Caco-2 (cell line): ENCODE data around the gene PDLIM4. TPM values are rescaled to one million over a fixed set of nuclear protein-coding genes. Genes with fewer than 3 reads are reported as not detected.

Source experiments
- Bru-seq: library from RNA; stranded (reverse); fragments of 400-500 nt; gene quantifications from one replicate; lab custom pipeline; 2021; lab: Mats Ljungman, UMichigan
- BruChase-seq, 2 experiments: library from RNA; stranded (reverse); fragments of 400-500 nt; gene quantifications; one replicate each; lab custom pipeline; 2021; lab: Mats Ljungman, UMichigan
- BruUV-seq: library from RNA; stranded (reverse); fragments of 400-500 nt; replicated peaks from 2 replicates; lab custom pipeline; 2021; lab: Mats Ljungman, UMichigan
- CTCF ChIA-PET: fragments of 300-600 bp; sonication (Branson Sonifier 250); formaldehyde crosslinking; loops from one replicate; lab custom pipeline; 2022; ENCODE audit warnings: antibody characterized with exemption; lab: Charles Lee
- POLR2A ChIA-PET: fragments of 300-600 bp; sonication (Branson Sonifier 250); formaldehyde crosslinking; loops from one replicate; lab custom pipeline; 2022; ENCODE audit warnings: antibody characterized with exemption; lab: Charles Lee
- DNase-seq, 2 experiments: peaks; one replicate each; pipeline versions ENCODE4 v3.0.0 to v3.0.0-alpha.2; 2020 to 2022
- H3K27me3 ChIP-seq: replicated peaks from 2 replicates; pipeline ENCODE4 v1.6.0; 2011; ENCODE audit warnings: low read length; ENCODE audit not compliant: control insufficient read depth, insufficient read depth
- H3K36me3 ChIP-seq: 2 replicates; pipeline ENCODE4 v1.5.1; 2011; ENCODE audit warnings: low read length; ENCODE audit not compliant: control insufficient read depth, insufficient read depth
- H3K4me1 ChIP-seq: fragments of 250-450 bp; sonication (Bioruptor Pico); 2 replicates; pipeline ENCODE4 v1.5.1; 2020; ENCODE audit warnings: mild to moderate bottlenecking
- H3K4me3 ChIP-seq: 2 replicates; pipeline ENCODE4 v1.5.1; 2011; ENCODE audit warnings: low read depth, mild to moderate bottlenecking, control low read depth, low read length
- H3K9me3 ChIP-seq: fragments of 250-450 bp; sonication (Bioruptor Pico); 2 replicates; pipeline ENCODE4 v1.5.1; 2020; ENCODE audit warnings: mild to moderate bottlenecking, moderate library complexity
- H3K27ac Mint-ChIP-seq: one replicate; pipeline ENCODE4 v1.8.0; 2022; ENCODE audit warnings: mixed read lengths; ENCODE audit not compliant: unreplicated experiment
- H3K27me3 Mint-ChIP-seq: one replicate; pipeline ENCODE4 v1.8.0; 2022; ENCODE audit warnings: mixed read lengths; ENCODE audit not compliant: insufficient read depth, unreplicated experiment
- H3K36me3 Mint-ChIP-seq: one replicate; pipeline ENCODE4 v1.8.0; 2022; ENCODE audit warnings: mild to moderate bottlenecking, mixed read lengths; ENCODE audit not compliant: insufficient read depth, unreplicated experiment
- H3K4me1 Mint-ChIP-seq: one replicate; pipeline ENCODE4 v1.8.0; 2022; ENCODE audit warnings: low read depth, mixed read lengths; ENCODE audit not compliant: unreplicated experiment
- H3K4me3 Mint-ChIP-seq: one replicate; pipeline ENCODE4 v1.8.0; 2022; ENCODE audit warnings: mild to moderate bottlenecking, moderate library complexity, mixed read lengths; ENCODE audit not compliant: unreplicated experiment
- H3K9me3 Mint-ChIP-seq: one replicate; pipeline ENCODE4 v1.8.0; 2022; ENCODE audit warnings: mixed read lengths; ENCODE audit not compliant: unreplicated experiment
- intact Hi-C: fragments of 100-400 bp; cut with micrococcal nuclease; formaldehyde crosslinking; loops from one replicate; pipeline ENCODE4 v1.10.0; 2022; ENCODE audit not compliant: unreplicated experiment
- long read RNA-seq: library from polyadenylated mRNA; stranded (forward); transcript quantifications from one replicate; pipeline ENCODE4 v2.0.0, GENCODE V29; 2022
- total RNA-seq: library from RNA; stranded (reverse); gene quantifications from 2 replicates; pipeline ENCODE4 v1.2.3, GENCODE V29; 2022
- TF ChIP-seq, protein P1 (sequence below), 2 experiments: fragments of 200-600 bp in 1 of 2; IDR thresholded peaks; 1 replicate in 1 of 2; 2 replicates in 1 of 2; pipeline versions ENCODE4 v1.5.1 to v1.8.0; 2011 to 2022; ENCODE audit warnings: antibody characterized with exemption in 1 of 2, control low read depth in 1 of 2, inconsistent platforms in 1 of 2, low read depth in 1 of 2, low read length in 1 of 2, mild to moderate bottlenecking in 1 of 2, moderate library complexity in 1 of 2; ENCODE audit not compliant: insufficient read depth in 1 of 2, severe bottlenecking in 1 of 2, unreplicated experiment in 1 of 2

The PDLIM4 gene, protein sequence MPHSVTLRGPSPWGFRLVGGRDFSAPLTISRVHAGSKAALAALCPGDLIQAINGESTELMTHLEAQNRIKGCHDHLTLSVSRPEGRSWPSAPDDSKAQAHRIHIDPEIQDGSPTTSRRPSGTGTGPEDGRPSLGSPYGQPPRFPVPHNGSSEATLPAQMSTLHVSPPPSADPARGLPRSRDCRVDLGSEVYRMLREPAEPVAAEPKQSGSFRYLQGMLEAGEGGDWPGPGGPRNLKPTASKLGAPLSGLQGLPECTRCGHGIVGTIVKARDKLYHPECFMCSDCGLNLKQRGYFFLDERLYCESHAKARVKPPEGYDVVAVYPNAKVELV
- total RNA-seq (not detected in 2 replicates), Bru-seq, nascent RNA (percentile 3 among the genes with signal in this experiment), BruChase-seq, experiment 1, labeled RNA remaining after a 2-hour chase (not detected), BruChase-seq, experiment 2, labeled RNA remaining after a 6-hour chase (not detected)
- long read RNA-seq = 0 reads

DNA sequence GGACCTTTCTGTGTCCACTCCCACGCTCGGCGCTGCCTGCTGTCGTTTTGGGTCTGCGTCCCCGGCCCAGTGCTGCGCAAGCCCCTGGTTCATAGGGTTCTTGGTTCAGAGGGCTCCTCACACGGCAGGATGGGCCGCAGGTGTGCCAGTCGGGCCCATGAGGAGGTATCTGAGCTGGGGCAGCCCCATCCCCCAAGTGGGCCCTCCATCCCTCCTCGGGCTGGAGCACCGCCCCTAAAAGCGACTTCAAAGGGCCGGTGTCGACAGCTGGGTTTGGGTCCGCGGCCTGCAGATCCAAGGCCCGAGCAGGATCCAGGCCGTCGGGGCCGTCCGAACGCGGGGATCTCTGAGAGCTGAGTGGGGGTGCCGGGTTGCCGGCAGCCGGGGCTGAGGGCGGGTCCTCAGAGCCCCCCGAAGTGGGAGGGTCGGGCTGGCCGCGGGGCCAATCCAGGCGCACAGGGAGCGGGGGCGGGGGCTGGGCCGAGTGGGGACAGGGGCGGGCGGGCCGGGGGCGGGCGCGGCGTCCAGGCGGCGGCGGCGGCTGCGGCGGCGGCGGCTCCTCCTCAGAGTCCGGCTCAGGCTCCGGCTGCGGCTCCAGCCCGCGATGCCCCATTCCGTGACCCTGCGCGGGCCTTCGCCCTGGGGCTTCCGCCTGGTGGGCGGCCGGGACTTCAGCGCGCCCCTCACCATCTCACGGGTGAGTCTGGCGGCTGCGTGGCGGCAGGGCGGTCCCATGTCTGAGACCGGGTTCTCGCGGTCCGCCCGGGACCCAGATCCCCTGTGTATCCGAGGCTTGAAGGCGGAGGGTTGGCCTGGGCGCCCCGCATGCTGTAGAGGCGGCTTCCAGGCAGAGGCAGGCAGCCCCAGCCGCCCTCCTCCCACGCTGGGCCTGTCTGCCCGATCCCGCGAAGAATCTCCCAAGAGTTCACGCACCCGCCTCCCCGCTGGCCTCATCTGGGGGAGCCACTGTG, at the start of gene PDLIM4:
Gene PDLIM4 (plus strand): TSS at position 566 of the 971 bp plus-strand sequence. CDS start 39 bp downstream, at position 605.
- DNase-seq = peak in 1 of 2 experiments; percentile 19
- Mint-ChIP-seq H3K4me1 (no peaks in the 10 kb centered on the region), H3K9me3 (no peaks in the 10 kb centered on the region), H3K36me3 (no peaks in the 10 kb centered on the region), H3K27ac (no peak within 1 kb of the TSS), H3K27me3 (no peaks in the 10 kb centered on the region), H3K4me3 (no peak within 1 kb of the TSS)
- no TSS peak for BruUV-seq
- H3K4me3 ChIP-seq = no peak within 1 kb of the TSS
- CTCF ChIA-PET = no interaction called here
- H3K9me3 ChIP-seq = no peaks in the 10 kb centered on the region
- intact Hi-C loops = no loop called here
- no peaks in the 10 kb centered on the region for H3K27me3 ChIP-seq
- POLR2A ChIA-PET = no interaction called here
- no peaks in the 10 kb centered on the region for H3K36me3 ChIP-seq
- TF ChIP-seq, protein P1, sequence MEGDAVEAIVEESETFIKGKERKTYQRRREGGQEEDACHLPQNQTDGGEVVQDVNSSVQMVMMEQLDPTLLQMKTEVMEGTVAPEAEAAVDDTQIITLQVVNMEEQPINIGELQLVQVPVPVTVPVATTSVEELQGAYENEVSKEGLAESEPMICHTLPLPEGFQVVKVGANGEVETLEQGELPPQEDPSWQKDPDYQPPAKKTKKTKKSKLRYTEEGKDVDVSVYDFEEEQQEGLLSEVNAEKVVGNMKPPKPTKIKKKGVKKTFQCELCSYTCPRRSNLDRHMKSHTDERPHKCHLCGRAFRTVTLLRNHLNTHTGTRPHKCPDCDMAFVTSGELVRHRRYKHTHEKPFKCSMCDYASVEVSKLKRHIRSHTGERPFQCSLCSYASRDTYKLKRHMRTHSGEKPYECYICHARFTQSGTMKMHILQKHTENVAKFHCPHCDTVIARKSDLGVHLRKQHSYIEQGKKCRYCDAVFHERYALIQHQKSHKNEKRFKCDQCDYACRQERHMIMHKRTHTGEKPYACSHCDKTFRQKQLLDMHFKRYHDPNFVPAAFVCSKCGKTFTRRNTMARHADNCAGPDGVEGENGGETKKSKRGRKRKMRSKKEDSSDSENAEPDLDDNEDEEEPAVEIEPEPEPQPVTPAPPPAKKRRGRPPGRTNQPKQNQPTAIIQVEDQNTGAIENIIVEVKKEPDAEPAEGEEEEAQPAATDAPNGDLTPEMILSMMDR (IDR thresholded peaks at IDR 0.05; ENCODE audit: insufficient read depth in 1 of 2, low read depth in 1 of 2, low read length in 1 of 2, severe bottlenecking in 1 of 2, unreplicated experiment in 1 of 2) = no peak
- no peaks in the 10 kb centered on the region for H3K4me1 ChIP-seq

GRCh38 chr5:132207778-132208177, 49.7 kb upstream of the PDLIM4 start:
- Histone ChIP-seq H3K4me3 (no peak overlapping the region), H3K9me3 (no peaks in the 10 kb centered on the region), H3K36me3 (peaks cover under 1% of the 10 kb centered on the region; the same call in 1 of the 2 replicates), H3K4me1 (no peaks in the 10 kb centered on the region), H3K27me3 (no peaks in the 10 kb centered on the region)
- Mint-ChIP-seq H3K4me3 (no peak overlapping the region), H3K4me1 (no peaks in the 10 kb centered on the region), H3K27me3 (no peaks in the 10 kb centered on the region), H3K27ac (no peak overlapping the region), H3K9me3 (no peaks in the 10 kb centered on the region), H3K36me3 (peaks cover 5% of the 10 kb centered on the region)
- TF ChIP-seq, protein P1 (IDR thresholded peaks at IDR 0.05; ENCODE audit: insufficient read depth in 1 of 2, low read depth in 1 of 2, low read length in 1 of 2, severe bottlenecking in 1 of 2, unreplicated experiment in 1 of 2) = no peak
- peak in 1 of 2 experiments; percentile 22 for DNase-seq
- BruUV-seq = no TSS peak
- POLR2A ChIA-PET = no interaction called here
- CTCF ChIA-PET = no interaction called here
- intact Hi-C loops = no loop called here

DNA sequence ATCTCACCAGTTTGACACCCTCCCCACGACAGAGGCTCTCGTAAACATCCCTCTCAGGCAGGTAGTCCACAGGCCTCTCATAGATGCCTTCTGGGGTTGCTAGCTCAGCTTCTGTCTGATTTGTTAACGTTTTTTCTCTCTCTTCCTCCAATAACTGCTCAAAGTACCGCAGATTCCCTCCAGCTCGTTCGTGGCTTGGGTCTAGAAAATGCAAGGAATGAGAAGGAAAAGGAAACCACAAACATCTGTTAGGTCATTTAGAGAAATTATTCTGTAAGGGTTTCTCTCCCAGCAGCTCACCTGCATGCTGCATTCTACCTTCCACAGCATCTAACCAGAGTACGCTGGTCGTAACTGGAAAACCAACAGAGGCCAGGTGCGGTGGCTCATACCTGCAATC, 48.4 kb upstream of the PDLIM4 start:
- H3K9me3 ChIP-seq = no peaks in the 10 kb centered on the region
- Mint-ChIP-seq H3K4me1 (no peaks in the 10 kb centered on the region), H3K36me3 (peaks cover 5% of the 10 kb centered on the region), H3K9me3 (no peaks in the 10 kb centered on the region), H3K27me3 (no peaks in the 10 kb centered on the region), H3K27ac (no peak overlapping the region), H3K4me3 (no peak overlapping the region)
- POLR2A ChIA-PET = no interaction called here
- no TSS peak for BruUV-seq
- H3K4me3 ChIP-seq = no peak overlapping the region
- H3K27me3 ChIP-seq = no peaks in the 10 kb centered on the region
- no peaks in the 10 kb centered on the region for H3K4me1 ChIP-seq
- CTCF ChIA-PET = interaction anchor here (0.8 to 1.1 kb wide), 2 partner anchors 18 to 29 kb away, joined by 3 to 4 read pairs; partner anchors contain the start of gene P4HA2
- peak in 1 of 2 experiments; percentile 8 for DNase-seq
- TF ChIP-seq, protein P1 (IDR thresholded peaks at IDR 0.05; ENCODE audit: insufficient read depth in 1 of 2, low read depth in 1 of 2, low read length in 1 of 2, severe bottlenecking in 1 of 2, unreplicated experiment in 1 of 2) = no peak
- peaks cover 1% of the 10 kb centered on the region; the same call in 1 of the 2 replicates for H3K36me3 ChIP-seq
- intact Hi-C loops = no loop called here
